Panc1 (cell line): ENCODE measurements around the gene GPR149. TPM values are rescaled to one million over a fixed set of nuclear protein-coding genes. Genes with fewer than 3 reads are reported as not detected.

Experiments
- ATAC-seq: fragments of 200-7000 bp; cut with Tn5 transposase; 2 replicates; pipeline ENCODE4 v1.9.1; 2020; ENCODE audit warnings: mild to moderate bottlenecking, moderate library complexity
- BruUV-seq: library from RNA; stranded (reverse); fragments of 400-500 nt; replicated peaks from 2 replicates; lab custom pipeline; 2021; lab: Mats Ljungman, UMichigan
- CTCF ChIA-PET: fragments of 300-600 bp; sonication (Branson Sonifier 250); formaldehyde crosslinking; loops from one replicate; lab custom pipeline; 2022; ENCODE audit warnings: antibody characterized with exemption; lab: Charles Lee
- POLR2A ChIA-PET: fragments of 300-600 bp; sonication (Branson Sonifier 250); formaldehyde crosslinking; loops from one replicate; lab custom pipeline; 2022; ENCODE audit warnings: antibody characterized with exemption; lab: Charles Lee
- DNase-seq: peaks from one replicate; pipeline ENCODE4 v3.0.0-alpha.2; 2010; ENCODE audit warnings: low read depth, low spot score
- H3K27ac ChIP-seq: 2 replicates; pipeline ENCODE4 v1.5.1; 2011; ENCODE audit warnings: mild to moderate bottlenecking, low read length, inconsistent platforms
- H3K27me3 ChIP-seq: fragments of 200-500 bp; sonication (Bioruptor generic); 2 replicates; pipeline ENCODE4 v1.6.0; 2014; ENCODE audit warnings: low read length, inconsistent platforms; ENCODE audit not compliant: control insufficient read depth, insufficient read depth
- H3K36me3 ChIP-seq: fragments of 200-500 bp; sonication (Bioruptor generic); 2 replicates; pipeline ENCODE4 v1.5.1; 2014; ENCODE audit warnings: inconsistent platforms, mild to moderate bottlenecking, low read length, moderate library complexity; ENCODE audit not compliant: control insufficient read depth, insufficient read depth
- H3K4me1 ChIP-seq: 2 replicates; pipeline ENCODE4 v1.5.1; 2011; ENCODE audit warnings: inconsistent platforms, mild to moderate bottlenecking, low read length, moderate library complexity; ENCODE audit not compliant: control insufficient read depth, insufficient read depth
- H3K4me3 ChIP-seq, 2 experiments: 2 replicates each; pipeline ENCODE4 v1.5.1; 2011 to 2012; ENCODE audit warnings: low read depth in 2 of 2, low read length in 2 of 2, mild to moderate bottlenecking in 2 of 2, inconsistent platforms in 1 of 2, moderate library complexity in 1 of 2
- H3K9me3 ChIP-seq: fragments of 200-500 bp; sonication (Bioruptor generic); 2 replicates; pipeline ENCODE4 v1.5.1; 2014; ENCODE audit warnings: low read depth, mild to moderate bottlenecking, inconsistent platforms, low read length, moderate library complexity; ENCODE audit not compliant: control insufficient read depth, insufficient read depth
- CTCF ChIP-seq: fragments of 450-650 bp; IDR thresholded peaks from 2 replicates; pipeline ENCODE4 v1.5.1; 2017; ENCODE audit warnings: mild to moderate bottlenecking
- POLR2AphosphoS5 ChIP-seq: IDR thresholded peaks from 2 replicates; pipeline ENCODE4 v1.6.1; 2012; ENCODE audit warnings: mild to moderate bottlenecking, low read depth, low read length, moderate library complexity
- REST ChIP-seq, 2 experiments: IDR thresholded peaks; 2 replicates each; pipeline ENCODE4 v1.6.1; 2011 to 2012; ENCODE audit warnings: low read depth in 2 of 2, control low read depth in 1 of 2, low read length in 1 of 2, mild to moderate bottlenecking in 1 of 2, moderate library complexity in 1 of 2; ENCODE audit not compliant: insufficient read depth in 1 of 2
- SIN3A ChIP-seq: IDR thresholded peaks from 2 replicates; pipeline ENCODE4 v1.6.1; 2012; ENCODE audit warnings: low read depth, mild to moderate bottlenecking, low read length, moderate library complexity, borderline replicate concordance; ENCODE audit not compliant: insufficient read depth
- TCF7L2 ChIP-seq: IDR thresholded peaks from 2 replicates; pipeline ENCODE4 v1.6.1; 2011; ENCODE audit warnings: mild to moderate bottlenecking, low read depth, low read length, inconsistent platforms
- in situ Hi-C: cut with HindIII; loops from 2 replicates; pipeline ENCODE4 v1.10.0; 2016; ENCODE audit warnings: low sequenced_read_pairs, low pct_unique_long_range_greater_than_20kb
- intact Hi-C: fragments of 100-400 bp; cut with micrococcal nuclease; formaldehyde crosslinking; loops from one replicate; pipeline ENCODE4 v1.10.0; 2022; ENCODE audit not compliant: unreplicated experiment
- total RNA-seq: library from RNA; stranded (reverse); gene quantifications from one replicate; pipeline ENCODE4 v1.2.1, GENCODE V29; 2021; ENCODE audit not compliant: unreplicated experiment

The GPR149 gene
- total RNA-seq, 1 experiment from 2014 or later: not detected

GRCh38 chr3:154349223-154349622 lies 80.8 kb downstream of the GPR149 start:
- no peak for DNase-seq
- Histone ChIP-seq H3K4me3 (no peak overlapping the region), H3K27ac (no peak overlapping the region), H3K4me1 (no peaks in the 10 kb centered on the region), H3K27me3 (no peaks in the 10 kb centered on the region), H3K9me3 (no peaks in the 10 kb centered on the region), H3K36me3 (no peaks in the 10 kb centered on the region)
- POLR2A ChIA-PET: no interaction called here
- in situ Hi-C loops: no loop called here
- no TSS peak for BruUV-seq
- intact Hi-C loops: no loop called here
- CTCF ChIA-PET: no interaction called here
- no peak for TF ChIP-seq SIN3A
- TF ChIP-seq CTCF: no peak
- TF ChIP-seq REST (IDR thresholded peaks at IDR 0.05; ENCODE audit: insufficient read depth in 1 of 2, low read depth in 2 of 2, low read length in 1 of 2): no peak
- TF ChIP-seq POLR2AphosphoS5: no peak
- no peak for TF ChIP-seq TCF7L2
- no peak for ATAC-seq

GRCh38 chr3:154345422-154346122 lies 84.4 kb downstream of the GPR149 start:
- Histone ChIP-seq H3K4me1 (no peaks in the 10 kb centered on the region), H3K9me3 (no peaks in the 10 kb centered on the region), H3K27me3 (no peaks in the 10 kb centered on the region), H3K4me3 (no peak overlapping the region), H3K36me3 (no peaks in the 10 kb centered on the region), H3K27ac (no peak overlapping the region)
- ChIA-PET POLR2A (no interaction called here), CTCF (no interaction called here)
- BruUV-seq: no TSS peak
- intact Hi-C loops: no loop called here
- ATAC-seq (no peak), DNase-seq (no peak)
- in situ Hi-C loops: no loop called here
- TF ChIP-seq REST (IDR thresholded peaks at IDR 0.05; ENCODE audit: insufficient read depth in 1 of 2, low read depth in 2 of 2, low read length in 1 of 2) (no peak), TCF7L2 (no peak), POLR2AphosphoS5 (no peak), SIN3A (no peak), CTCF (no peak)
